K562 (cell line): ENCODE data around the gene JUND. TPM values are rescaled to one million over a fixed set of nuclear protein-coding genes. Genes with fewer than 3 reads are reported as not detected.

ENCODE experiments used
- ARID1B ChIP-seq: fragments of 450-650 bp; IDR thresholded peaks from 2 replicates; pipeline ENCODE4 v1.6.1; 2016; ENCODE audit warnings: antibody characterized with exemption, mild to moderate bottlenecking, inconsistent platforms
- CEBPG ChIP-seq, 3 experiments: fragments of 200-800 bp in 1 of 3; sonication (Bioruptor generic) in 1 of 3; sonication (generic) in 1 of 3; formaldehyde crosslinking in 1 of 3; IDR thresholded peaks in 2 of 3; conservative IDR thresholded peaks in 1 of 3; 2 replicates each; pipeline versions ENCODE4 v1.6.1 to v1.8.0; 2016 to 2022; ENCODE audit warnings: missing compliant biosample characterization in 2 of 3, missing genetic modification characterization in 2 of 3, mild to moderate bottlenecking in 1 of 3, missing genetic modification reagents in 1 of 3
- DPF2 ChIP-seq: fragments of 450-650 bp; IDR thresholded peaks from 2 replicates; pipeline ENCODE4 v1.6.1; 2016
- ERF ChIP-seq: fragments of 450-650 bp; formaldehyde crosslinking; IDR thresholded peaks from 2 replicates; pipeline ENCODE4 v1.4.0; 2020; ENCODE audit warnings: mild to moderate bottlenecking, mixed read lengths
- FOXJ3 ChIP-seq: sonication (generic); formaldehyde crosslinking; IDR thresholded peaks from 2 replicates; pipeline ENCODE4 v1.4.0; 2020; ENCODE audit warnings: mild to moderate bottlenecking, missing genetic modification reagents
- HOXB6 ChIP-seq: fragments of 250-450 bp; sonication (Bioruptor Pico); IDR thresholded peaks from 2 replicates; pipeline ENCODE4 v1.5.1; 2022; ENCODE audit warnings: mild to moderate bottlenecking, borderline replicate concordance
- IFI16 ChIP-seq: fragments of 250-450 bp; sonication (Bioruptor Pico); IDR thresholded peaks from 2 replicates; pipeline ENCODE4 v2.1.2; 2022; ENCODE audit warnings: mild to moderate bottlenecking, inconsistent platforms
- NR4A1 ChIP-seq, 2 experiments: fragments of 250-450 bp in 1 of 2; fragments of 450-650 bp in 1 of 2; sonication (Bioruptor Pico) in 1 of 2; IDR thresholded peaks; 2 replicates each; pipeline versions ENCODE4 v1.4.0 to v1.6.1; 2016 to 2020; ENCODE audit warnings: mild to moderate bottlenecking in 2 of 2, missing compliant biosample characterization in 1 of 2, missing genetic modification characterization in 1 of 2, moderate library complexity in 1 of 2
- PRDM10 ChIP-seq: fragments of 450-650 bp; IDR thresholded peaks from 2 replicates; pipeline ENCODE4 v1.6.1; 2018; ENCODE audit not compliant: partially characterized antibody
- PRPF4 ChIP-seq: fragments of 200-400 bp; formaldehyde crosslinking; IDR thresholded peaks from one replicate; pipeline ENCODE4 v1.6.1; 2017; ENCODE audit warnings: low read length, low read depth, mild to moderate bottlenecking; ENCODE audit not compliant: insufficient read depth, poor library complexity, severe bottlenecking
- SMAD2 ChIP-seq: fragments of 150-350 bp; IDR thresholded peaks from 2 replicates; pipeline ENCODE4 v1.6.1; 2014; ENCODE audit warnings: low read depth, mild to moderate bottlenecking, low read length
- SRSF3 ChIP-seq: fragments of 200-400 bp; formaldehyde crosslinking; IDR thresholded peaks from 2 replicates; pipeline ENCODE4 v1.6.1; 2016; ENCODE audit warnings: mild to moderate bottlenecking, low read length, moderate library complexity; ENCODE audit not compliant: insufficient read depth
- SUPT5H ChIP-seq: fragments of 450-650 bp; IDR thresholded peaks from 2 replicates; pipeline ENCODE4 v1.6.1; 2016
- USF2 ChIP-seq: sonication (generic); formaldehyde crosslinking; IDR thresholded peaks from 2 replicates; pipeline ENCODE4 v1.5.0; 2020; ENCODE audit warnings: missing genetic modification reagents
- ZHX1 ChIP-seq: fragments of 150-350 bp; conservative IDR thresholded peaks from 2 replicates; pipeline ENCODE4 v1.6.1; 2014; ENCODE audit warnings: low read length
- ZNF197 ChIP-seq: fragments of 200-800 bp; sonication (Bioruptor generic); IDR thresholded peaks from 2 replicates; pipeline ENCODE4 v1.6.1; 2016; ENCODE audit warnings: low read depth, missing genetic modification characterization, missing compliant biosample characterization
- ZNF41 ChIP-seq: fragments of 250-450 bp; sonication (Bioruptor Pico); conservative IDR thresholded peaks from 2 replicates; pipeline ENCODE4 v1.4.0; 2020; ENCODE audit warnings: mild to moderate bottlenecking
- ZNF431 ChIP-seq: sonication (generic); formaldehyde crosslinking; IDR thresholded peaks from 2 replicates; pipeline ENCODE4 v1.8.0; 2022; ENCODE audit warnings: mild to moderate bottlenecking, missing genetic modification reagents
- ZNF436 ChIP-seq: fragments of 250-450, 450-650 bp; sonication (Bioruptor Pico); formaldehyde crosslinking; IDR thresholded peaks from 2 replicates; pipeline ENCODE4 v1.7.0; 2020; ENCODE audit warnings: mild to moderate bottlenecking
- ZZZ3 ChIP-seq: fragments of 450-650 bp; IDR thresholded peaks from 2 replicates; pipeline ENCODE4 v1.6.1; 2016; ENCODE audit warnings: antibody characterized with exemption, mild to moderate bottlenecking, moderate library complexity
- polyA plus RNA-seq, 8 experiments: library from polyadenylated mRNA; depleted of rRNA in 4 of 8; stranded (reverse) in 5 of 8; unstranded in 3 of 8; fragments of >200 nt; fragmentation: Nextera tagmentation in 2 of 8; fragmentation: Illumina TruSeq in 1 of 8; extraction: Ambion mirVana in 2 of 8; extraction: Trizol in 1 of 8; gene quantifications; 2 replicates each; pipeline versions ENCODE4 v1.2.1 to v1.2.3, GENCODE V29; 2011 to 2014; ENCODE audit warnings: inconsistent platforms in 1 of 8, missing spikeins in 1 of 8
- total RNA-seq, 7 experiments: library from RNA; depleted of rRNA in 6 of 7; stranded (reverse); fragments of >200 nt in 6 of 7; fragmentation: Illumina TruSeq in 2 of 7; extraction: Trizol in 2 of 7; gene quantifications; 2 replicates each; pipeline versions ENCODE4 v1.2.1 to v1.2.3, GENCODE V29; 2011 to 2021; ENCODE audit warnings: low replicate concordance in 1 of 7

Gene JUND
- total and polyA plus RNA-seq, 9 of the 15 experiments (the other 6 are each of a cell fraction or from before 2014, with no cell fraction given): 6.4 to 286 (median 42.3) TPM

GRCh38 chr19:18262917-18263316 lies 18.5 kb downstream of the JUND start (continued):
- no peak for TF ChIP-seq IFI16 (CRISPR knock-in tag)
- peak; percentile 87 for TF ChIP-seq CEBPG (CRISPR knock-in tag; IDR thresholded peaks at IDR 0.05)
- TF ChIP-seq CEBPG (tag; conservative IDR thresholded peaks at IDR 0.05 in 1 of 2, IDR thresholded peaks at IDR 0.05 in 1 of 2): peak; percentile 8 to 81; a peak in 2 of 4 replicates
- TF ChIP-seq USF2 (CRISPR knock-in tag): no peak
- no peak for TF ChIP-seq ZNF197 (CRISPR knock-in tag)
- no peak for TF ChIP-seq ZHX1
- TF ChIP-seq PRPF4: no peak
- no peak for TF ChIP-seq SUPT5H
- no peak for TF ChIP-seq NR4A1 (CRISPR knock-in tag; IDR thresholded peaks at IDR 0.05)
- no peak for TF ChIP-seq NR4A1 (tag; IDR thresholded peaks at IDR 0.05)
- peak; percentile 34; the same call in 1 of the 2 replicates for TF ChIP-seq ARID1B
- TF ChIP-seq ZNF41 (CRISPR knock-in tag): no peak
- no peak for TF ChIP-seq PRDM10
- no peak for TF ChIP-seq FOXJ3 (CRISPR knock-in tag)
- no peak for TF ChIP-seq ERF (CRISPR knock-in tag)
- no peak for TF ChIP-seq HOXB6 (CRISPR knock-in tag)
- no peak for TF ChIP-seq SMAD2
- no peak for TF ChIP-seq ZNF431
- no peak for TF ChIP-seq ZNF436
- TF ChIP-seq SRSF3: no peak
- no peak for TF ChIP-seq ZZZ3
- TF ChIP-seq DPF2: 0 out of 2 replicates have a peak, but pooled peaks have one; percentile 34
